ENCODE data around the gene EFNB1. TPM values are rescaled to one million over a fixed set of nuclear protein-coding genes. Genes with fewer than 3 reads are reported as not detected.

The EFNB1 gene
- total and polyA plus RNA-seq, 9 of the 15 experiments (the other 6 are each of a cell fraction or from before 2014, with no cell fraction given), result 0.01 to 2.1 (median 0.99) TPM; not detected in 1

DNA sequence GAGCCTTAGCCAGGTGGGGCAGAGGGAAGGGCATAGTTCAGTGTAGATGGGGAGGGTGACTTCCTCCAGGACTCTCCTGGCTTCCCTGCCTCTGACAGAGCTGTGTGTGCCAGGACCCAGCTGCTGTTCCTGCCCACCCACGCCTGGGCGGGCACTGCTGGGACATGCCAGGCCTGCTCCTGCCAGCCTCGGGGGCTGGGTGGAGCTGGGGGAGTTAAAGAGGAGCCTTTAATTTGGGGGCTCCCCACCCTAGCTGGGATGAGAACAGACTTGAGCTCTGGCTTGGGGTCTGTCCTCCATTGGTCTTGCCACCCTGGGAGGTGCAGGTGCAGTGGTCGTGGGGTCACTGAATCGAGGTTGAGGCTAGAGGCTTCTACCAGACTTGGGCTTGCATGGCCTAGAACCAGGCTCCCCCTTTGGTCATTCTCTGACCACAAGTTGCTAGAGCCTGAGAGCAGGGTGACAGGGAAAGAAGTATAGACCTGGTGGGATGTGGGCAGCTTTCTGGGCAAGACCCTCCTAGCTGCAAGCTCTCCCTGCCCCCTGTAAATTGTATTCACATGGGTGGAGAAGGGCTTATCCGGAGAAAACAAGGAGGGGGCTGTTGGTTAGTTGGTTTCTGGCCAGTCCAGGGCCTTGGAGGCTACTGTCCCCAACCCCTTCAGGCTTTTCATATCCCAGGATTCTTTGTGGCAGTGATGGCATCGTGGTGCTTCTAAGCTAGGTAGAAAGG is 5.7 kb downstream of the EFNB1 start:
- ChIA-PET POLR2A (no interaction called here), CTCF (ENCODE audit: low intra/inter-chr PET ratio) (no interaction called here)
- no TSS peak for BruUV-seq (replicated peaks)
- TF ChIP-seq C11orf30 (IDR thresholded peaks at IDR 0.05; ENCODE audit: low read depth) (no peak), ESRRA (IDR thresholded peaks at IDR 0.05; ENCODE audit: borderline replicate concordance, low read depth) (no peak), ZNF436 (CRISPR knock-in tag; IDR thresholded peaks at IDR 0.05) (no peak), ZC3H11A (IDR thresholded peaks at IDR 0.05; ENCODE audit: low read depth, low read length) (no peak), TRIM28 (IDR thresholded peaks at IDR 0.05) (no peak), RAD51 (IDR thresholded peaks at IDR 0.05; ENCODE audit: borderline replicate concordance, low read depth) (no peak), ZNF24 (IDR thresholded peaks at IDR 0.05) (no peak), ZNF561 (CRISPR knock-in tag; conservative IDR thresholded peaks at IDR 0.05) (no peak)
- TF ChIP-seq, protein P1, sequence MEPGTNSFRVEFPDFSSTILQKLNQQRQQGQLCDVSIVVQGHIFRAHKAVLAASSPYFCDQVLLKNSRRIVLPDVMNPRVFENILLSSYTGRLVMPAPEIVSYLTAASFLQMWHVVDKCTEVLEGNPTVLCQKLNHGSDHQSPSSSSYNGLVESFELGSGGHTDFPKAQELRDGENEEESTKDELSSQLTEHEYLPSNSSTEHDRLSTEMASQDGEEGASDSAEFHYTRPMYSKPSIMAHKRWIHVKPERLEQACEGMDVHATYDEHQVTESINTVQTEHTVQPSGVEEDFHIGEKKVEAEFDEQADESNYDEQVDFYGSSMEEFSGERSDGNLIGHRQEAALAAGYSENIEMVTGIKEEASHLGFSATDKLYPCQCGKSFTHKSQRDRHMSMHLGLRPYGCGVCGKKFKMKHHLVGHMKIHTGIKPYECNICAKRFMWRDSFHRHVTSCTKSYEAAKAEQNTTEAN (CRISPR knock-in tag; IDR thresholded peaks at IDR 0.05), result no peak
- TF ChIP-seq, protein P2, sequence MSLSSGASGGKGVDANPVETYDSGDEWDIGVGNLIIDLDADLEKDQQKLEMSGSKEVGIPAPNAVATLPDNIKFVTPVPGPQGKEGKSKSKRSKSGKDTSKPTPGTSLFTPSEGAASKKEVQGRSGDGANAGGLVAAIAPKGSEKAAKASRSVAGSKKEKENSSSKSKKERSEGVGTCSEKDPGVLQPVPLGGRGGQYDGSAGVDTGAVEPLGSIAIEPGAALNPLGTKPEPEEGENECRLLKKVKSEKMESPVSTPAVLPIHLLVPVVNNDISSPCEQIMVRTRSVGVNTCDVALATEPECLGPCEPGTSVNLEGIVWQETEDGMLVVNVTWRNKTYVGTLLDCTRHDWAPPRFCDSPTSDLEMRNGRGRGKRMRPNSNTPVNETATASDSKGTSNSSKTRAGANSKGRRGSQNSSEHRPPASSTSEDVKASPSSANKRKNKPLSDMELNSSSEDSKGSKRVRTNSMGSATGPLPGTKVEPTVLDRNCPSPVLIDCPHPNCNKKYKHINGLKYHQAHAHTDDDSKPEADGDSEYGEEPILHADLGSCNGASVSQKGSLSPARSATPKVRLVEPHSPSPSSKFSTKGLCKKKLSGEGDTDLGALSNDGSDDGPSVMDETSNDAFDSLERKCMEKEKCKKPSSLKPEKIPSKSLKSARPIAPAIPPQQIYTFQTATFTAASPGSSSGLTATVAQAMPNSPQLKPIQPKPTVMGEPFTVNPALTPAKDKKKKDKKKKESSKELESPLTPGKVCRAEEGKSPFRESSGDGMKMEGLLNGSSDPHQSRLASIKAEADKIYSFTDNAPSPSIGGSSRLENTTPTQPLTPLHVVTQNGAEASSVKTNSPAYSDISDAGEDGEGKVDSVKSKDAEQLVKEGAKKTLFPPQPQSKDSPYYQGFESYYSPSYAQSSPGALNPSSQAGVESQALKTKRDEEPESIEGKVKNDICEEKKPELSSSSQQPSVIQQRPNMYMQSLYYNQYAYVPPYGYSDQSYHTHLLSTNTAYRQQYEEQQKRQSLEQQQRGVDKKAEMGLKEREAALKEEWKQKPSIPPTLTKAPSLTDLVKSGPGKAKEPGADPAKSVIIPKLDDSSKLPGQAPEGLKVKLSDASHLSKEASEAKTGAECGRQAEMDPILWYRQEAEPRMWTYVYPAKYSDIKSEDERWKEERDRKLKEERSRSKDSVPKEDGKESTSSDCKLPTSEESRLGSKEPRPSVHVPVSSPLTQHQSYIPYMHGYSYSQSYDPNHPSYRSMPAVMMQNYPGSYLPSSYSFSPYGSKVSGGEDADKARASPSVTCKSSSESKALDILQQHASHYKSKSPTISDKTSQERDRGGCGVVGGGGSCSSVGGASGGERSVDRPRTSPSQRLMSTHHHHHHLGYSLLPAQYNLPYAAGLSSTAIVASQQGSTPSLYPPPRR (CRISPR knock-in tag; IDR thresholded peaks at IDR 0.05; ENCODE audit: borderline replicate concordance), result no peak
- Histone ChIP-seq H3K9me1 (ENCODE audit: control insufficient read depth, insufficient read depth, low read length) (no peaks in the 10 kb centered on the region), H3K79me2 (ENCODE audit: control insufficient read depth, insufficient read depth, low read length) (no peaks in the 10 kb centered on the region), H4K20me1 (replicated peaks; ENCODE audit: control insufficient read depth, insufficient read depth, low read length) (no peaks in the 10 kb centered on the region), H3K4me1 (replicated peaks in 1 of 2; ENCODE audit: control insufficient read depth in 2 of 2, insufficient read depth in 2 of 2, low read length in 2 of 2) (peaks cover 0 to 11% of the 10 kb centered on the region in 2 experiments; a peak in 2 of 5 replicates), H3K27ac (ENCODE audit: extremely low read depth, low read depth, low read length) (no peak overlapping the region), H3K9ac (ENCODE audit: insufficient read depth in 1 of 2, low read depth in 2 of 2, low read length in 2 of 2) (no peak overlapping the region), H3K27me3 (ENCODE audit: control insufficient read depth in 2 of 2, insufficient read depth in 2 of 2, low read length in 2 of 2) (peaks cover 0 to 7% of the 10 kb centered on the region in 2 experiments; a peak in 1 of 5 replicates), H3K36me3 (ENCODE audit: control insufficient read depth, insufficient read depth, low read length) (no peaks in the 10 kb centered on the region), H3K4me3 (no peak overlapping the region), H2AFZ (ENCODE audit: low read depth, low read length) (no peak overlapping the region), H3K4me2 (ENCODE audit: insufficient read depth, low read length) (no peak overlapping the region), H3K9me3 (replicated peaks; ENCODE audit: control insufficient read depth, insufficient read depth, low read depth, low read length) (no peaks in the 10 kb centered on the region)
- intact Hi-C loops (cut with micrococcal nuclease), result no loop called here
- no peak for DNase-seq (ENCODE audit: extremely low read depth in 1 of 4, low spot score in 3 of 4)
- 16% methylated on average over 7 of the region's 7 CpGs for WGBS (ENCODE audit: insufficient coverage, low coverage, missing lambda C conversion rate)
- no peak for FAIRE-seq
- no peak for ATAC-seq
- in situ Hi-C loops (cut with MboI), result no loop called here

Data from K562 (cell line).